K562 (cell line): ENCODE results near the gene DLG4. TPM values are rescaled to one million over a fixed set of nuclear protein-coding genes. Genes with fewer than 3 reads are reported as not detected.

ENCODE experiments used
- ATAC-seq: fragments of 200-7000 bp; cut with Tn5 transposase; 3 replicates; pipeline ENCODE4 v1.9.1; 2020; ENCODE audit warnings: moderate library complexity
- BruUV-seq: library from RNA; stranded (reverse); fragments of 400-500 nt; replicated peaks from 2 replicates; lab custom pipeline; 2021; lab: Mats Ljungman, UMichigan
- CTCF ChIA-PET: fragments of 300-600 bp; formaldehyde crosslinking; extraction: SDS; loops from one replicate; lab custom pipeline; 2021; ENCODE audit warnings: low intra/inter-chr PET ratio; lab: Yijun Ruan, JAX
- POLR2A ChIA-PET: fragments of 300-600, 350-650 bp; sonication (Branson Sonifier 250); formaldehyde crosslinking; extraction: SDS; loops from one replicate; lab custom pipeline; 2021; ENCODE audit warnings: antibody characterized with exemption, inconsistent platforms; lab: Yijun Ruan, JAX
- DNase-seq, 4 experiments: peaks; one replicate each; pipeline versions ENCODE4 v3.0.0 to v3.0.0-alpha.2; 2011 to 2018; ENCODE audit warnings: low spot score in 3 of 4, mixed read lengths in 3 of 4; ENCODE audit errors: extremely low read depth in 1 of 4
- FAIRE-seq: peaks from 2 replicates; lab custom pipeline; 2011; peaks lifted over from hg19 to GRCh38; lab: Jason Lieb, UNC
- H2AFZ ChIP-seq: 2 replicates; pipeline ENCODE4 v1.6.0; 2011; ENCODE audit warnings: low read depth, low read length, control low read depth, inconsistent platforms
- H3K27ac ChIP-seq: fragments of 200-600 bp; 3 replicates; pipeline ENCODE4 v1.8.0; 2011; ENCODE audit warnings: low read depth, mild to moderate bottlenecking, control low read depth, inconsistent platforms, low read length, moderate library complexity, mixed read lengths; ENCODE audit errors: extremely low read depth
- H3K27me3 ChIP-seq, 2 experiments: fragments of 300-600 bp in 1 of 2; 2 replicates in 1 of 2; 3 replicates in 1 of 2; pipeline versions ENCODE4 v1.6.0 to v1.8.0; 2011; ENCODE audit warnings: inconsistent platforms in 2 of 2, low read length in 2 of 2, mild to moderate bottlenecking in 1 of 2, mixed read lengths in 1 of 2, moderate library complexity in 1 of 2; ENCODE audit not compliant: control insufficient read depth in 2 of 2, insufficient read depth in 2 of 2
- H3K36me3 ChIP-seq: fragments of 300-600 bp; 3 replicates; pipeline ENCODE4 v1.8.0; 2011; ENCODE audit warnings: mild to moderate bottlenecking, low read length, inconsistent platforms; ENCODE audit not compliant: control insufficient read depth, insufficient read depth
- H3K4me1 ChIP-seq, 2 experiments: fragments of 200-600 bp in 1 of 2; replicated peaks in 1 of 2; 2 replicates in 1 of 2; 3 replicates in 1 of 2; pipeline versions ENCODE4 v1.5.1 to v1.8.0; 2011; ENCODE audit warnings: inconsistent platforms in 2 of 2, low read length in 2 of 2, mild to moderate bottlenecking in 1 of 2, mixed read lengths in 1 of 2, moderate library complexity in 1 of 2; ENCODE audit not compliant: control insufficient read depth in 2 of 2, insufficient read depth in 2 of 2
- H3K4me2 ChIP-seq: 2 replicates; pipeline ENCODE4 v1.6.1; 2011; ENCODE audit warnings: low read length, control low read depth, inconsistent platforms, mixed read lengths; ENCODE audit not compliant: insufficient read depth
- H3K4me3 ChIP-seq: fragments of 200-600 bp; sonication (generic), shearing (Covaris generic); 2 replicates; pipeline ENCODE4 v1.5.1; 2016; ENCODE audit warnings: control low read depth, inconsistent platforms
- H3K79me2 ChIP-seq: fragments of 200-600 bp; 3 replicates; pipeline ENCODE4 v1.8.0; 2011; ENCODE audit warnings: low read length, inconsistent platforms; ENCODE audit not compliant: control insufficient read depth, insufficient read depth
- H3K9ac ChIP-seq, 2 experiments: 2 replicates each; pipeline versions ENCODE4 v1.6.0 to v1.6.1; 2011; ENCODE audit warnings: low read depth in 2 of 2, low read length in 2 of 2, control low read depth in 1 of 2, inconsistent platforms in 1 of 2, mild to moderate bottlenecking in 1 of 2, mixed read lengths in 1 of 2; ENCODE audit not compliant: insufficient read depth in 1 of 2
- H3K9me1 ChIP-seq: one replicate; pipeline ENCODE4 v1.6.0; 2011; ENCODE audit warnings: inconsistent platforms, mild to moderate bottlenecking, low read length, moderate library complexity; ENCODE audit not compliant: control insufficient read depth, insufficient read depth
- H3K9me3 ChIP-seq: replicated peaks from 2 replicates; pipeline ENCODE4 v1.5.1; 2011; ENCODE audit warnings: low read depth, low read length, inconsistent platforms; ENCODE audit not compliant: control insufficient read depth, insufficient read depth
- H4K20me1 ChIP-seq: replicated peaks from 2 replicates; pipeline ENCODE4 v1.6.1; 2011; ENCODE audit warnings: low read length, inconsistent platforms, mixed read lengths; ENCODE audit not compliant: control insufficient read depth, insufficient read depth
- ARID4B ChIP-seq: sonication (generic); formaldehyde crosslinking; IDR thresholded peaks from 2 replicates; pipeline ENCODE4 v1.8.0; 2022; ENCODE audit warnings: mild to moderate bottlenecking, missing genetic modification reagents
- ATF1 ChIP-seq, 2 experiments: fragments of 450-650 bp in 1 of 2; IDR thresholded peaks; 2 replicates each; pipeline ENCODE4 v1.6.1; 2016; ENCODE audit warnings: missing compliant biosample characterization in 1 of 2, missing genetic modification characterization in 1 of 2
- BRF1 ChIP-seq: IDR thresholded peaks from 3 replicates; pipeline ENCODE4 v1.6.1; 2011; ENCODE audit warnings: borderline replicate concordance, mild to moderate bottlenecking; ENCODE audit not compliant: insufficient read length; ENCODE audit errors: extremely low read depth
- ETV5 ChIP-seq: sonication (generic); formaldehyde crosslinking; IDR thresholded peaks from 2 replicates; pipeline ENCODE4 v1.4.0; 2020; ENCODE audit warnings: low read depth, mild to moderate bottlenecking, missing genetic modification reagents
- HBP1 ChIP-seq: fragments of 450-650 bp; formaldehyde crosslinking; IDR thresholded peaks from 2 replicates; pipeline ENCODE4 v1.4.0; 2022; ENCODE audit warnings: missing genetic modification characterization
- JUNB ChIP-seq: fragments of 450-650 bp; formaldehyde crosslinking; conservative IDR thresholded peaks from 2 replicates; pipeline ENCODE4 v1.4.0; 2020; ENCODE audit warnings: mild to moderate bottlenecking
- MLLT1 ChIP-seq, 2 experiments: fragments of 450-650 bp; IDR thresholded peaks; 2 replicates each; pipeline ENCODE4 v1.6.1; 2016
- TAF1 ChIP-seq: IDR thresholded peaks from 2 replicates; pipeline ENCODE4 v1.6.1; 2011; ENCODE audit warnings: mild to moderate bottlenecking, low read length, moderate library complexity; ENCODE audit not compliant: insufficient read depth, control insufficient read depth, severe bottlenecking; ENCODE audit errors: extremely low read depth
- TBL1XR1 ChIP-seq, 2 experiments: IDR thresholded peaks; 2 replicates each; pipeline ENCODE4 v1.6.1; 2012; ENCODE audit warnings: improper control_type of control experiment in 2 of 2, low read length in 2 of 2, mild to moderate bottlenecking in 1 of 2
- TFAP4 ChIP-seq: sonication (generic); formaldehyde crosslinking; IDR thresholded peaks from 2 replicates; pipeline ENCODE4 v1.8.0; 2022; ENCODE audit warnings: missing genetic modification reagents, mild to moderate bottlenecking, moderate library complexity, borderline replicate concordance
- XRCC3 ChIP-seq: fragments of 450-650 bp; IDR thresholded peaks from 2 replicates; pipeline ENCODE4 v1.6.1; 2017; ENCODE audit warnings: mild to moderate bottlenecking, moderate library complexity
- ZNF77 ChIP-seq: fragments of 250-450 bp; sonication (Bioruptor Pico); IDR thresholded peaks from 2 replicates; pipeline ENCODE4 v1.5.0; 2020
- WGBS: fragments of 100-300 bp; shearing (Covaris generic); methylation state at CpG from one replicate; pipeline ENCODE4 v1.1.6; 2016; ENCODE audit warnings: low coverage, mixed read lengths; ENCODE audit not compliant: insufficient coverage; ENCODE audit errors: missing lambda C conversion rate; 5-methylcytosine and 5-hydroxymethylcytosine counted together
- in situ Hi-C: fragments of 300-500 bp; cut with MboI; formaldehyde crosslinking; loops from 4 replicates; pipeline ENCODE4 v1.15.0; 2018; ENCODE audit warnings: inconsistent platforms, mixed read lengths
- intact Hi-C: fragments of 100-400 bp; cut with micrococcal nuclease; formaldehyde crosslinking; loops from 2 replicates; pipeline ENCODE4 v1.14.2; 2022
- polyA plus RNA-seq, 8 experiments: library from polyadenylated mRNA; depleted of rRNA in 4 of 8; stranded (reverse) in 5 of 8; unstranded in 3 of 8; fragments of >200 nt; fragmentation: Nextera tagmentation in 2 of 8; fragmentation: Illumina TruSeq in 1 of 8; extraction: Ambion mirVana in 2 of 8; extraction: Trizol in 1 of 8; gene quantifications; 2 replicates each; pipeline versions ENCODE4 v1.2.1 to v1.2.3, GENCODE V29; 2011 to 2014; ENCODE audit warnings: inconsistent platforms in 1 of 8, missing spikeins in 1 of 8
- total RNA-seq, 7 experiments: library from RNA; depleted of rRNA in 6 of 7; stranded (reverse); fragments of >200 nt in 6 of 7; fragmentation: Illumina TruSeq in 2 of 7; extraction: Trizol in 2 of 7; gene quantifications; 2 replicates each; pipeline versions ENCODE4 v1.2.1 to v1.2.3, GENCODE V29; 2011 to 2021; ENCODE audit warnings: low replicate concordance in 1 of 7

Gene DLG4
- total and polyA plus RNA-seq, 9 of the 15 experiments (the other 6 are each of a cell fraction or from before 2014, with no cell fraction given), result 0.03 to 12.0 (median 4.1) TPM

GRCh38 chr17:7174603-7175326 is 44.9 kb downstream of the DLG4 start:
- DNase-seq (no peak), FAIRE-seq (peak; percentile 32), ATAC-seq (no peak)
- Histone ChIP-seq H3K27ac (no peak overlapping the region), H3K79me2 (no peaks in the 10 kb centered on the region), H3K4me2 (no peak overlapping the region), H3K4me1 (peaks cover 3 to 26% of the 10 kb centered on the region in 2 experiments; a peak in 3 of 5 replicates), H2AFZ (no peak overlapping the region), H4K20me1 (no peaks in the 10 kb centered on the region), H3K27me3 (peaks cover 0 to 14% of the 10 kb centered on the region in 2 experiments; a peak in 2 of 5 replicates), H3K9me3 (0 out of 2 replicates have a peak, but pooled peaks cover 3% of the 10 kb centered on the region), H3K4me3 (no peak overlapping the region), H3K9me1 (no peaks in the 10 kb centered on the region), H3K36me3 (no peaks in the 10 kb centered on the region), H3K9ac (no peak overlapping the region)
- CTCF ChIA-PET, result interaction anchor here (0.6 to 1.1 kb wide), 2 partner anchors 129 to 576 kb away, joined by 3 read pairs; no protein-coding TSS in a partner anchor
- intact Hi-C loops (no loop called here), in situ Hi-C loops (no loop called here)
- 49% methylated on average over 5 of the region's 7 CpGs for WGBS
- no TSS peak for BruUV-seq
- POLR2A ChIA-PET, result no interaction called here
- TF ChIP-seq MLLT1 (IDR thresholded peaks at IDR 0.05), result 0 out of 4 replicates have a peak, but pooled peaks of 1 of the 2 experiments have one; percentile 14
- peak; percentile 15; the same call in 1 of the 2 replicates for TF ChIP-seq HBP1 (CRISPR knock-in tag)
- TF ChIP-seq XRCC3, result no peak
- no peak for TF ChIP-seq BRF1
- TF ChIP-seq TBL1XR1 (IDR thresholded peaks at IDR 0.05; ENCODE audit: low read length in 2 of 2), result no peak
- TF ChIP-seq JUNB, result no peak
- no peak for TF ChIP-seq ATF1 (CRISPR knock-in tag; IDR thresholded peaks at IDR 0.05)
- TF ChIP-seq ATF1 (tag; IDR thresholded peaks at IDR 0.05), result no peak
- no peak for TF ChIP-seq TAF1
- TF ChIP-seq ZNF77 (CRISPR knock-in tag), result no peak
- no peak for TF ChIP-seq ARID4B
- no peak for TF ChIP-seq ETV5
- TF ChIP-seq TFAP4 (CRISPR knock-in tag), result no peak
